DND-41 (cell line): ENCODE data around the gene DDX49.

Source experiments
- EZH2 ChIP-seq: IDR thresholded peaks from 3 replicates; pipeline ENCODE4 v1.6.1; 2012; ENCODE audit warnings: borderline replicate concordance, low read depth, mild to moderate bottlenecking, moderate library complexity, low read length, inconsistent platforms; ENCODE audit not compliant: severe bottlenecking
- TF ChIP-seq, protein P1 (sequence below): IDR thresholded peaks from 2 replicates; pipeline ENCODE4 v1.5.1; 2012; ENCODE audit warnings: borderline replicate concordance, low read length, moderate library complexity, mild to moderate bottlenecking; ENCODE audit not compliant: poor library complexity, severe bottlenecking; ENCODE audit errors: extremely low read depth

DNA sequence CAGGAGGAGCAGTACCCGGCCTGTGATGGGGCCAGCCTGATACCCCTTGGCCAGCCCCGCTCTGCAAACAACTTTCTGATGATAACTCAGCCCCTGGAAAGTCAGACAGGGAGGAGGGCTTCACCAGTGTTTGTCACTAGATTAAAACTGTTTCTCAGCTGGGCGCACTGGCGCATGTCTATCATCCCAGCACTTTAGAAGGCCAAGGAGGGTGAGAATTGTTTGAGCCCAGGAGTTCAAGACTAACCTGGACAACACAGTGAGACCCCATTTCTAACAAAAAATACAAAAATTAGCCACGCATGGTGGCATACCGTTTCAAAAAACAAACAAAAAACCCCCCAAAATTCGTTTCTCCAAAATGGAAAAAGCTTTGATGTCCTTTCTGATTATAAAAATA lies 18.0 kb upstream of the DDX49 start:
- TF ChIP-seq, protein P1, sequence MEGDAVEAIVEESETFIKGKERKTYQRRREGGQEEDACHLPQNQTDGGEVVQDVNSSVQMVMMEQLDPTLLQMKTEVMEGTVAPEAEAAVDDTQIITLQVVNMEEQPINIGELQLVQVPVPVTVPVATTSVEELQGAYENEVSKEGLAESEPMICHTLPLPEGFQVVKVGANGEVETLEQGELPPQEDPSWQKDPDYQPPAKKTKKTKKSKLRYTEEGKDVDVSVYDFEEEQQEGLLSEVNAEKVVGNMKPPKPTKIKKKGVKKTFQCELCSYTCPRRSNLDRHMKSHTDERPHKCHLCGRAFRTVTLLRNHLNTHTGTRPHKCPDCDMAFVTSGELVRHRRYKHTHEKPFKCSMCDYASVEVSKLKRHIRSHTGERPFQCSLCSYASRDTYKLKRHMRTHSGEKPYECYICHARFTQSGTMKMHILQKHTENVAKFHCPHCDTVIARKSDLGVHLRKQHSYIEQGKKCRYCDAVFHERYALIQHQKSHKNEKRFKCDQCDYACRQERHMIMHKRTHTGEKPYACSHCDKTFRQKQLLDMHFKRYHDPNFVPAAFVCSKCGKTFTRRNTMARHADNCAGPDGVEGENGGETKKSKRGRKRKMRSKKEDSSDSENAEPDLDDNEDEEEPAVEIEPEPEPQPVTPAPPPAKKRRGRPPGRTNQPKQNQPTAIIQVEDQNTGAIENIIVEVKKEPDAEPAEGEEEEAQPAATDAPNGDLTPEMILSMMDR: no peak
- TF ChIP-seq EZH2: no peak
